GM18861 (cell line): ENCODE results near the gene EHHADH.

Experiments
- ATAC-seq: cut with Tn5 transposase; IDR thresholded peaks from one replicate; pipeline ENCODE4 v1.9.1; 2021; ENCODE audit not compliant: unreplicated experiment

The EHHADH gene

GRCh38 chr3:185253645-185254410, at the start of gene EHHADH:
EHHADH (minus strand) TSS chr3:185254049; CDS start chr3:185254022, 27 bp downstream.
- no peak for ATAC-seq

DNA sequence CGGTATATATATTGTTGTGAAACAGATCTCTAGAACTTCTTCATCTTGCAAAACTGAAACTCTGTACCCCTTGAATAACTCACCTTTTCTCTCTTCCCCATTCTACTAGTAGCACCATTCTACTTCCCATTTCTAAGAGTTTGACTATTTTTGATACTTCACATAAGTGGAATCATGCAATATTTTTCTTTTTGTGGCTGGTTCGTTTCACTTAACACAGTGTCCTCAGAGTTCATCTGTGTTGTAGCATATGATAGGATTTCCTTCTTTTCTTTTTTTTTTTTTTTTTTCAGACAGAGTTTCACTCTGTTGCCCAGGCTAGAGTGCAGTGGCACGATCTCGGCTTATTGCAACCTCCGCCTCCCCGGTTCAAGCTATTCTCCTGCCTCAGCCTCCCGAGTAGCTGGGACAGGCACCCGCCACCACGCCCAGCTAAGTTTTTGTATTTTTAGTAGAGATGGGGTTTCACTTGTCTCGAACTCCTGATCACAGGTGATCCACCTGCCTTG, 46.1 kb upstream of the EHHADH start:
- peak; percentile 83 for ATAC-seq

GRCh38 chr3:185297867-185298266, 44.0 kb upstream of the EHHADH start:
- no peak for ATAC-seq

GRCh38 chr3:185292238-185292637, 38.4 kb upstream of the EHHADH start:
- ATAC-seq: no peak

DNA sequence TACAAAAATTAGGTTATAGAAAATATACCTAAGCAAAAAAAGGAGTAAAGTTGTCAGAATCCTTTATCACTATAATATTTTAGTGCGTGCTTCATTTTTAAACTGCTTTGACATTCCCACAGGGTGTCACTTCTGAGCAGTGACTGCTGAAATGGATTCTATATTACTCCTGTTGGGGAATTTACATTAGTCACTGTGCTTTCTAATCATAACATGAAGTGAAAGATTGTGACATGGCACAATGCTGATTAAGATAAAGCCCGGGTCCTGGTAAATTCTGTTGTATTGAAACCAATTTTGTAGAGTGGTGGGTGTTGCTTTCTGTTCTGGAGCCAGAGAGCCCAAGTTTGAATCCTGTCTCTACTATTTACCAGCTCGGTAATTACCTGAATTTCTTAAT, 36.4 kb upstream of the EHHADH start:
- no peak for ATAC-seq

DNA sequence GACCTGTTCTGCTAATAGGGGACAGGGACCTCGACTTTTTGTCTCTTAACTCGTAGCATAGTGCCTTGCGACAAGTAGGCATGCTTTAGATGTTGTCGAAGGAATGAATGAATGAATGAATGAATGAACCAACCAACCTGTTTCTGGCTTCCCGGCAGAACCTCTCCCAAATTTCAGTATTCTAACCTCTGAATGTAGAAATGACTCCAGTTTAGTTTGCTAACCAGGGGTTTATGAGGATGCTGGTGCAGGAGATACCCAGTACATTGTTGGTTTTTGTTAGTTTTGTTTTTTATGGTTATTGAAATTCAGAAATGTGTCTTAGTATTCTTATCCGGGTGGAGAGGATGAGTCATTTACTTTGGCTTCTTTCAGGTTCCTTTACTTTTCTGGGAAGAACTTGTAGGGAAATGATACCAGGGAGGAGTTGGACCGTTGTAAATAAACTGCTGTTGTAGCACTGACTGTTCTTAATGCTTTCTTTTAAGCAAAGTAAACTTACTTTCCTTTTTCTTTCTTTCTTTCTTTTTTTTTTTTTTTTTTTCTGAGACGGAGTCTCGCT, 29.6 kb upstream of the EHHADH start:
- no peak for ATAC-seq

DNA sequence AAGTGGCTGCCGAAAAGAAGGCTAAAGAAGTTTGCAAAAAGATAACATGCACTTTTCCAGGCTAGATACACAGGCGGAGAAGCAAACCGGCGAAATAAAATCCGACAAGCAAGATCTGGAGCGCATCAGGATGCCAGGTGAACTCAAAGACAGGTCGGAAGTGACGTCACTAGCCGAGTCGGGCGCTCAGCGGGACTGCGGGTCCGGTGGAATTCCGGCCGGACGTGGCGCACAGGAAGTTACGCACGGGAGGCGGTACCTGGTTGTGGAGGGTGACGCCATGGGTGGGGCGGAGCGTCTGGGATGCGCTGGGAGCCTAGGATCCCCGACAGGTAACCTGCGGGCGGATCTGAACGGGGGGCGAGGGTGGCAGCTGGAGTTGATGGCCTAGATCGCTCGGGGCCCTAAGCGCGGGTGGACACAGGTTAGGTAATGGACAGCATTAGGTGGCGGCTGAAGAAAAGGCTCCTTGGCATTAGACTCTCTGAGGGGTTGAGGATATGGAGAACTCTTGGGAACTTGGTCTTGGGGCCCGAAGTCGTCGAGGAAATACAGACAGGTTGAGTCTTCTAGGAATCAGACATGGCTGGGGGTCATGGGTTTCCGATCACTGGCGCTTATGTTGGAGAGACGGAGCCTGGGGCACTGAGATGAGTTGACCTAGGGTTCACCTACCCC, 29.0 kb upstream of the EHHADH start:
- ATAC-seq: peak; percentile 96

GRCh38 chr3:185280572-185281365, 26.9 kb upstream of the EHHADH start:
- peak; percentile 42 for ATAC-seq

GRCh38 chr3:185279587-185280138, 25.8 kb upstream of the EHHADH start:
- ATAC-seq: no peak

DNA sequence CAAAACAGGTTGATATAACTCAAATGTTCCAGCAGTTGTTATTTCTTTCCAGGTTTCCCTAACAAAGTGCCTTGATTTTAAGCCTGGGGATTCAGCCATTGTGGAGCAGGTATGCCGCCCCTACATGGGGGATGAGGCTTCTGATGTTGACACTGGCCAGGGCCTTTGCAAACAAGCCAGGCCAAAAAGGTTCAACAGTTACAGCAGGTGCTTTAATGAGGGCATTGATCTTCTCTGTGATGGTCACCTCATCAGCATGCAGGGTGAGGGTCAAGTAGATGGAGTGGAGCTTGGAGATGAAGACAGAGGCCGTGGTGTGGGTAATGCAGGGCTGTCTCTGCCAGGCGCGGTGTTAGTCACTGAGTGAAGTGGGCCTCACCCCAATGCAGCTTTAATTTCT, 22.6 kb upstream of the EHHADH start:
- ATAC-seq: no peak

DNA sequence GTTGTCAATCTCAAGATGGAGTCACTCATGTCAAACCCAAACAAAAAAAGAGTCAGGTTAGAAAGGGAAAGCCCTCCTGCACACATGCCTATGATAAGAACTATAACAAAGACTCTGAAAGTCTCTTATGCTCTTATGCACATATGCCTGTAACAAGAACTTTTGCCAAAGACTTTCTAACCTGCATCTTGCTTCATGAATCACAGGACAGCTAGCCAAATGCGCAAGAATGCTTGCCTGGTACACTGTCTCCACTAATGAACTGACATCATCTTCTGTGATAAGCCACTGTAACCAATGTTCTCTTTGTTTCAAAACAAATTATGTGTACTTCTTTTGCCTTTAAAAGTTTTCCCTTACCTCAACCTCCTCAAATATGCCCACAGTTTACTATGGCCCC, 18.2 kb upstream of the EHHADH start:
- no peak for ATAC-seq

GRCh38 chr3:185270956-185271332, 17.1 kb upstream of the EHHADH start:
- ATAC-seq: no peak

DNA sequence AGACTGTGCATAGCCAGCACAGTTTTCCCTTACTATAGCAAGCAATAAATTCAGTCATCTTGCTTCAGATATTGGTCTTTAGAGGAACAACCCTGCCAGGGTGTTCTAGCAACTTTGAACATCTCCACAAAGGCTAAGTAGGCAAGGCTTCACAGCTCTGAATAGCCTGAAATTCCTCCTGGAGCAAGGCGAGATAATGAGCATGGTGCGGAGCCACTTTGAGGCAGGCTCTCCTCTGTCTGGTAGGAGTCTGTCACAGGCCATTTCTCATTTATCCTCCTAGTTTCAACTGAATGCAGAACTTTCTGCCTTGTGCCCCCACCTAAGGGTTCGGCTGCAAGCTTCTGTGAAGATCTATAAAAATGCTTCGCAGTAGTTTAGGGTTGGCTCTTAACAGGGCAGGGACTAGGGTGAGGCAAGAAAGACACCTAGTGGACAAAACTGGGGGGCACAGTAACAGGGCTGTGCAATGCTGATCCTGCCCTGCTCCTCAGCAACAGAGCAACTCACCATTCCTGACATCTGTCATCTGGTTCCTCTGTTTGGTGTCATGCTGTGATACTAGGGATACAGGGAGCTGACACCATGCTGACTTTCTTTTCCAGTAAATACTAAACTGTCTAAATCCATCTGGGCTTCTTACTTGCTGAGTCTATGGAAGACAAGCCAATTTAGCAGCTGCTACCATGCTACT, 16.6 kb upstream of the EHHADH start:
- no peak for ATAC-seq

GRCh38 chr3:185268194-185268962, 14.5 kb upstream of the EHHADH start:
- ATAC-seq: no peak

DNA sequence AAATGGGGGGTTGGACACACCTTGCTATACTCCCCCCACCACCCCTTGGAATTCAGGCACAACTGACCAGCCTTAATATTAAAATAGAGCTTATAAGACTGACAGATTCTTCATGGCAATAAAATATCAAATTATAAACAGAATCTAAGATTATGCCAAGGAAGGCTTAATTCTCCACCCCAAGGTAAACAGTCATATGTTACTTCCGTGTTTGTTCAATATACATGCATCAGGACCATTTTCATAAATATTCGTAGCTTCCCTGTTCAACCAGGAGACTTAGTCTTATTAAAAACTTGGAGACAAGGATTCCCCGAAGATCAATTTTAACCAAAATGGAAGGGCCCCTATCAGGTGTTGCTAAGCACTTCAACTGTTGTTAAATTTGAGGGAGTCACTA, 13.3 kb upstream of the EHHADH start:
- ATAC-seq: no peak

GRCh38 chr3:185264849-185265553, 11.2 kb upstream of the EHHADH start:
- no peak for ATAC-seq

- ATAC-seq: no peak
Observed at GRCh38 chr3:185263423-185263822, 9.6 kb upstream of the EHHADH start.

DNA sequence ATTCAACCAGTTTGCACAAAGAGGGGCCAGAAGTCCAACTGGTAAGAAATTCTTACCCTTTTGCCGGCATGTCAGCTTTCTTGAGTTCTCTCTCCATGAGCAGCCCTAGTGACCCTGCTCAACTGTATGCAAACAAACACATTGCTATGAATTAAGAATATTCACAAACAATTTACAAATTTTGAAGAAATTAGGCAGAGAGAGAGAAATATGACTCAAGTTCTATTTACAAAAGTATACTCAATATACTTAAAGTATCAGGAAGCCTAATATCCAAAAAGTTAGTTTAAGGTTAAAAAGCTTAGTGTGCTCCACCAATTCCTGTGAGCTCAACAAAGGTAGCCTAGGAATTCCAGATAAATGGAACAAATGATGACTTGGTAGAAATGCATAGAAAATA, 3.5 kb upstream of the EHHADH start:
- ATAC-seq: no peak

DNA sequence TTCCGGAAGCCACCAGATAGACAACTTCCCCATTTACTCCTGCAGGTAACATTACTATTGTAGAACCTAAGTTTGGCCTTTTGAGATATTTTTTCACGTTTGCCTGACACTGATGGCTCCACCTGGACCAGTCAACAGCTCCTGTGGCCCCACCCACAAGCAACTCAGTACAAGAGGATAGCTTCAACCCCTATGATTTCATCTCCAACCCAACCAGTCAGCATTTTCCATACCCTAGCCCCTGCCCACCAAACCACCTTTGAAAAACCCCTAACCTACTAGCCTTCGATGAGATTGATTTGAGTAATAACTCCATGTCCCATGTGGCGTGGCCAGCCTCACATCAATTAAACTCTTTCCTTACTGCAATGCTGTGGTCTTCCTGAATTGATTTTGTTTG, 950 bp upstream of the EHHADH start:
- ATAC-seq: no peak
